ENCODE data around the gene ADI1.

ADI1 gene

GRCh38 chr2:3488855-3489763, 30.2 kb downstream of the ADI1 start:
- Histone ChIP-seq H2AFZ (ENCODE audit: low read depth, low read length, severe bottlenecking) (no peak overlapping the region), H3K79me2 (ENCODE audit: insufficient read depth, low read length) (no peaks in the 10 kb centered on the region), H3K9ac (ENCODE audit: low read length) (no peak overlapping the region), H4K20me1 (ENCODE audit: low read depth, low read length) (no peaks in the 10 kb centered on the region), H3K9me2 (replicated peaks; ENCODE audit: insufficient read depth, low read length) (no peaks in the 10 kb centered on the region), H3K4me2 (ENCODE audit: low read depth, low read length, poor library complexity, severe bottlenecking) (peak overlapping the region; percentile 13), H3K27ac (ENCODE audit: low read depth, low read length) (no peak overlapping the region), H3K36me3 (ENCODE audit: low read length) (no peaks in the 10 kb centered on the region), H3K27me3 (ENCODE audit: low read length) (no peaks in the 10 kb centered on the region), H3F3A (ENCODE audit: insufficient read depth) (no peaks in the 10 kb centered on the region), H3K9me3 (ENCODE audit: insufficient read depth, low read length) (no peaks in the 10 kb centered on the region), H3K4me3 (ENCODE audit: insufficient read depth, low read length, poor library complexity, severe bottlenecking) (no peak overlapping the region)
- TF ChIP-seq EZH2phosphoT487 (conservative IDR thresholded peaks at IDR 0.05; ENCODE audit: low read length), result no peak
- TF ChIP-seq CTCF (IDR thresholded peaks at IDR 0.05; ENCODE audit: insufficient read depth, low read length, poor library complexity, severe bottlenecking), result no peak

GRCh38 chr2:3488061-3488531, 31.2 kb downstream of the ADI1 start:
- Histone ChIP-seq H3F3A (ENCODE audit: insufficient read depth) (no peaks in the 10 kb centered on the region), H3K4me3 (ENCODE audit: insufficient read depth, low read length, poor library complexity, severe bottlenecking) (no peak overlapping the region), H4K20me1 (ENCODE audit: low read depth, low read length) (no peaks in the 10 kb centered on the region), H3K36me3 (ENCODE audit: low read length) (no peaks in the 10 kb centered on the region), H3K9me3 (ENCODE audit: insufficient read depth, low read length) (no peaks in the 10 kb centered on the region), H2AFZ (ENCODE audit: low read depth, low read length, severe bottlenecking) (no peak overlapping the region), H3K9me2 (replicated peaks; ENCODE audit: insufficient read depth, low read length) (no peaks in the 10 kb centered on the region), H3K9ac (ENCODE audit: low read length) (no peak overlapping the region), H3K4me2 (ENCODE audit: low read depth, low read length, poor library complexity, severe bottlenecking) (no peak overlapping the region), H3K27ac (ENCODE audit: low read depth, low read length) (no peak overlapping the region), H3K27me3 (ENCODE audit: low read length) (no peaks in the 10 kb centered on the region), H3K79me2 (ENCODE audit: insufficient read depth, low read length) (no peaks in the 10 kb centered on the region)
- TF ChIP-seq EZH2phosphoT487 (conservative IDR thresholded peaks at IDR 0.05; ENCODE audit: low read length) (no peak), CTCF (IDR thresholded peaks at IDR 0.05; ENCODE audit: insufficient read depth, low read length, poor library complexity, severe bottlenecking) (no peak)

- no peak overlapping the region for H3K27ac ChIP-seq (ENCODE audit: low read depth, low read length)
Measured at GRCh38 chr2:3487432-3487831, 31.9 kb downstream of the ADI1 start.

More at GRCh38 chr2:3487432-3487831, 31.9 kb downstream of the ADI1 start:
- Histone ChIP-seq H3K36me3 (ENCODE audit: low read length) (no peaks in the 10 kb centered on the region), H3F3A (ENCODE audit: insufficient read depth) (no peaks in the 10 kb centered on the region), H3K4me3 (ENCODE audit: insufficient read depth, low read length, poor library complexity, severe bottlenecking) (no peak overlapping the region), H2AFZ (ENCODE audit: low read depth, low read length, severe bottlenecking) (no peak overlapping the region), H3K27me3 (ENCODE audit: low read length) (no peaks in the 10 kb centered on the region), H3K9me3 (ENCODE audit: insufficient read depth, low read length) (no peaks in the 10 kb centered on the region), H3K79me2 (ENCODE audit: insufficient read depth, low read length) (no peaks in the 10 kb centered on the region), H4K20me1 (ENCODE audit: low read depth, low read length) (no peaks in the 10 kb centered on the region), H3K4me2 (ENCODE audit: low read depth, low read length, poor library complexity, severe bottlenecking) (no peak overlapping the region), H3K9me2 (replicated peaks; ENCODE audit: insufficient read depth, low read length) (no peaks in the 10 kb centered on the region), H3K9ac (ENCODE audit: low read length) (no peak overlapping the region)
- TF ChIP-seq CTCF (IDR thresholded peaks at IDR 0.05; ENCODE audit: insufficient read depth, low read length, poor library complexity, severe bottlenecking) (no peak), EZH2phosphoT487 (conservative IDR thresholded peaks at IDR 0.05; ENCODE audit: low read length) (no peak)
